GM18520 (cell line): ENCODE data around the gene RNASE8.

Experiments used
- ATAC-seq: cut with Tn5 transposase; IDR thresholded peaks from one replicate; pipeline ENCODE4 v1.9.1; 2021; ENCODE audit not compliant: unreplicated experiment

The RNASE8 gene

DNA sequence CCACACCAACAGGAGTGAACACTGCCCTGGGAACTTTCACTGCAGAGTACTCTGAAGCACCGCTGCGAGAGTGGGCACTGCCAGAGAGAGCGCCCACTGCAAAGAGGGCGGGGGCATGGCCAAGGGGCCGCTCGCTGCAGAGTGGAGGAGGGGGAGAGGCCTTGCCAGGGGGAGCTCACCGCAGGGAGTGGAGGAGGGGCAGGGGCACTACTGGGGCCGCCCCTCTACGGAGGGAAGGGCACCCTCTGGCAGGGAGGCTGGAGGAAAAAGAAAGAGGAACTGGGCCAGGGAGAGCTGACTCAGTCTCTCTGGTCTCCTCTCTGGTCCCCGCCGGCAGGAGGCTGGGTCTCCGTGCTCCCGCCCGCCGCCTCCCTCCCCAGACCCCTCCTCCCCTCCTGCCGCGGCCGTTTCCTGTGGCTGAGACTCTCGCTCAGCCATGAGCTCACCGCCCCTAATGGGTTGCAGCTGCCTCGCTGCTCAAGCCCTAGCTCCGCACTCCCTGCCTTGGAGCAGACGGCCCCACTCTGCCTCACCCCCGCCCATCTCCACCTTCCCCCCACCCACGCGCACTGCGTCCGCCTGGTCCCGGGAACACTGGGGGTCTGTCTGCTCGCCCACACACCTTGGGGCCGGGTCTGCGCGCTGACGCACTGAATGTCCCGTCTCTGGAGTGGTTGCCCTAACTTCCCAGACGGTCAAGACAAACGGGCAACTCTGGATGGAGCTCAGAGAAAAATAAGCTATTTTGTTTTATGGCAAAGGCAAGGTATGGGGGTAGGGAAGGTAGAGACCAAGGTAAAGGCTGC is 13.8 kb downstream of the RNASE8 start:
- ATAC-seq, result no peak

DNA sequence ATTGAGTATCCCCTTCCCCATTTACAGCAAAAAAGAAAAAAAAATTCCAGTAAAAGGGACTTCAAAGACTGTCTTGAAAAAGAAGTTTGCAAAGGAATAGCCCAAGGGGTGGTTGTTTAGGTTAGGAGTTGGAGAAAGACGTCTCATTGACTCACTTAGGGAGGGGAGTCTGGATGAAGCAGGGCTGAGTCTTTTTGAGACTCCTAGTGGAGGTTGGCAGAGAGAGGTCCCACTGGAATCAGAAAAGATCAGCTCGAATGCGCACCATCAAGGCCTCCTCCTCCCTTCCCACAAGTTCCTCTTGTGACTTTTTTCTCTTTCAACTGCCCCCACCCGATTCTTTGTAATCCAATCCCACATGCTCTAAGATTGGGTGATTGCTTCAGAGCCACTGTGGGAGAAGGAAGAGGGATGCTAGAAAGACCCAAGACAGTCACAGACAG is 14.4 kb downstream of the RNASE8 start:
- ATAC-seq, result no peak

DNA sequence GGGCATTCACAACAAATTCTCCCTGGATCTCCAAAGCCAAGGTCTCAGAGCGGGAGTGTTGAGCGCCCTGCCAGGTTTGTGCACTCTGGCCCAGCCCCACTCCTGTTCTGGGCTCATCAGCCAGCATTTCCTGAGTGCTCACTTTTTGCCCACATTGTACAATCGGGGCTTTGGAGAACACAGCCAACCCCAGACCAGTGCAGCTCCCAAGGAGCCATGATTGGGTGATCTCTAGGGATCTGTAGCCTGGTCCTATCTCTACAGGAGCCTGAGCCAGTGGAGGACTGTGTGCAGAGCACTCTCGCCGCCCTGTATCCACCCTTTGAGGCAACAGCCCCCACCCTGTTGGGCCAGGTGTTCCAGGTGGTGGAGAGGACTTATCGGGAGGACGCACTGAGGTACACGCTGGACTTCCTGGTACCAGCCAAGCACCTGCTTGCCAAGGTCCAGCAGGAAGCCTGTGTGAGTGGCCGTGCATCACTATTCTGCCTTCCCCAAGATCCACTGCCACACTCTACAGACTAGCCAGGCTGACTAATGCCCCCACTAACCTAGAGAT is 15.2 kb downstream of the RNASE8 start:
- ATAC-seq, result no peak

DNA sequence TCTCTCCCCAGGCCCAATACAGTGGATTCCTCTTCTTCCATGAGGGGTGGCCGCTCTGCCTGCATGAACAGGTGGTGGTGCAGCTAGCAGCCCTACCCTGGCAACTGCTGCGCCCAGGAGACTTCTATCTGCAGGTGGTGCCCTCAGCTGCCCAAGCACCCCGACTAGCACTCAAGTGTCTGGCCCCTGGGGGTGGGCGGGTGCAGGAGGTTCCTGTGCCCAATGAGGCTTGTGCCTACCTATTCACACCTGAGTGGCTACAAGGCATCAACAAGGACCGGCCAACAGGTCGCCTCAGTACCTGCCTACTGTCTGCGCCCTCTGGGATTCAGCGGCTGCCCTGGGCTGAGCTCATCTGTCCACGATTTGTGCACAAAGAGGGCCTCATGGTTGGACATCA is 16.3 kb downstream of the RNASE8 start:
- no peak for ATAC-seq

DNA sequence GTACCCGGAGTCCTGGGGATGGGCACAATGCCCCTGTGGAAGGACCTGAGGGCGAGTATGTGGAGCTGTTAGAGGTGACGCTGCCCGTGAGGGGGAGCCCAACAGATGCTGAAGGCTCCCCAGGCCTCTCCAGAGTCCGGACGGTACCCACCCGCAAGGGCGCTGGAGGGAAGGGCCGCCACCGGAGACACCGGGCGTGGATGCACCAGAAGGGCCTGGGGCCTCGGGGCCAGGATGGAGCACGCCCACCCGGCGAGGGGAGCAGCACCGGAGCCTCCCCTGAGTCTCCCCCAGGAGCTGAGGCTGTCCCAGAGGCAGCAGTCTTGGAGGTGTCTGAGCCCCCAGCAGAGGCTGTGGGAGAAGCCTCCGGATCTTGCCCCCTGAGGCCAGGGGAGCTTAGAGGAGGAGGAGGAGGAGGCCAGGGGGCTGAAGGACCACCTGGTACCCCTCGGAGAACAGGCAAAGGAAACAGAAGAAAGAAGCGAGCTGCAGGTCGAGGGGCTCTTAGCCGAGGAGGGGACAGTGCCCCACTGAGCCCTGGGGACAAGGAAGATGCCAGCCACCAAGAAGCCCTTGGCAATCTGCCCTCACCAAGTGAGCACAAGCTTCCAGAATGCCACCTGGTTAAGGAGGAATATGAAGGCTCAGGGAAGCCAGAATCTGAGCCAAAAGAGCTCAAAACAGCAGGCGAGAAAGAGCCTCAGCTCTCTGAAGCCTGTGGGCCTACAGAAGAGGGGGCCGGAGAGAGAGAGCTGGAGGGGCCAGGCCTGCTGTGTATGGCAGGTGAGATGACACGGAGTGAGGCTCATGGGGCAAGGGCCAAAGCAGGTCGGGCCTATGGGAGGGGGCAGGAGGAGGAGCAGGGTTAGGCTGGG is 17.0 kb downstream of the RNASE8 start:
- no peak for ATAC-seq

DNA sequence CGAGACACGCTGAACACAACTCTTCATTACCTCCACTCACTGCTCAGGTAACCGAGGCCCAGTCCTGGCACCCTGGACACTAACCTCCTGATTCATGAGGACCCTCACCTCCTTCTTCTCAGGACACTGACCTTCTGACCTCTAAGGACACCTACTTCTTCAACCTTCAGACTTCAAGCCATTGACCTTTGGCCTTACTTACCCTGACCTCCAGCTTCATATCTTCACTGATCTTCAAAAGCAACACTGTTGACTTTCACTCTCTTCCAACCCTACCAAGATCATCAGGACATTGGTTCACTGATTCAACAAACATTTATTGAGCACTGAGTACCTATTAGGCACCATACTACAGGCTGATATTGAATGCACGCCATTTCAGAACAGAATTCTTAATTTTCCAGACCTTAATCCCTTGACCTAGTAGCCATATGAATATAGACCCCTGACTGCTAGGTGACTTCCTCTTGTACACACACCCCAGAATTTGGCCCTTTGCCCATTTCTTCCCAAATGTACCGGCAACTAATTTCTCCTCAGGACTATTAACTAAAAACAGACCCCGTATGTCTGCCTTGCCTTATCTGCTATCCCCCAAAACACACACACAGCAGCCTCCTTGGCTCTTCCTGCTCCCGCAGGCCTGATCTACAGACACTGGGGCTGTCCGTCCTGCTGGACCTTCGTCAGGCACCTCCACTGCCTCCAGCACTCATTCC is 18.3 kb downstream of the RNASE8 start:
- ATAC-seq, result no peak

DNA sequence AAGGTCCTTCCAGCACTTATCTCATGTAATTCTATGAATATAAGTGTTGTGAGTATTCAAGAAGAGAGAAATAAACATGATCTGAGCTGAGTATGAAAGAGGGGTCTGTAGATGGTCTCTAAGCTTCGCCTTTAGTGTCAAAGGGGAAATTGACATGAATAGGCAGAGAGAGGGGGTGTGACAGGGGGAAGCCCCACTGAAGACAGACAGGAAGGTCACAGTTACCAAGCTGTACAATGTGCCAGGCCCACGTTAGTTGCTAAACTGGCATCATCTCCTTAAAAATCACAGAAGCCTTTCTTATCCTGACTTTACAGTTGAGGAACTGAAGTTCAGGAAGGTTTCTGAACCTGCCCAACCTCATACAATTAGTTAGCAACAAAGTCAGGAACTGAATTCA is 20.1 kb downstream of the RNASE8 start:
- no peak for ATAC-seq

DNA sequence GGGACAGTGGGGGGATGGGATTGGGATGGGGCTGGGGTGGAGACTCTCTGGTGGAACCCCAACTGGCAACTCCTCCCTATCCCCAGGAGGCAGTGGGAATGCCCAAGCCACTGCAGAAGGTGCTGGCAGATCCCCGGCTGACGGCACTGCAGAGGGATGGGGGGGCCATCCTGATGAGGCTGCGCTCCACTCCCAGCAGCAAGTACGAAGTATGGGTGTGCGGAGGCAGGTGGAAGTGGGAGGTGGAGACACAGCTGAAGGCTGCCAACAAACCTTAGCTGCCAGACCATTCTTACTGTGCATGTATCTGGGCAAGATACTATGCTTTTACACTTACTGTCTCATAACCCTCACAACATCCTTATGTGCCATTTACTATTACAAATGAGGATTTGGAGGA is 20.7 kb downstream of the RNASE8 start:
- no peak for ATAC-seq

DNA sequence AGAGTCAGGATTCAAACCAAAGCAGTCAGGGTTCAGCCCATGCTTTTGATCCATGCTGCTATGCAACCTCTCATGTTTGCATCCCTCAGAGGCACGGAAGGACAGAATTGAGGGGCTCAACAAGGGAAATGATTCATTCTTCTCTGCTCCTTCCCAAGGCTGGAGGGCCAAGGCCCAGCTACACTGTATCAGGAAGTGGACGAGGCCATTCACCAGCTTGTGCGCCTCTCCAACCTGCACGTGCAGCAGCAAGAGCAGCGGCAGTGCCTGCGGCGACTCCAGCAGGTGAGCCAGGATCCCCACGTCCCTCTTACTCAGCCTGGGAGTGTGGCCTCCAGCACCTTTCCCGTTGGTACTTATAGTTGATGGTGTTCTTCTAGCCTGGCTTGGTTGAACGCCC is 21.1 kb downstream of the RNASE8 start:
- ATAC-seq, result no peak

DNA sequence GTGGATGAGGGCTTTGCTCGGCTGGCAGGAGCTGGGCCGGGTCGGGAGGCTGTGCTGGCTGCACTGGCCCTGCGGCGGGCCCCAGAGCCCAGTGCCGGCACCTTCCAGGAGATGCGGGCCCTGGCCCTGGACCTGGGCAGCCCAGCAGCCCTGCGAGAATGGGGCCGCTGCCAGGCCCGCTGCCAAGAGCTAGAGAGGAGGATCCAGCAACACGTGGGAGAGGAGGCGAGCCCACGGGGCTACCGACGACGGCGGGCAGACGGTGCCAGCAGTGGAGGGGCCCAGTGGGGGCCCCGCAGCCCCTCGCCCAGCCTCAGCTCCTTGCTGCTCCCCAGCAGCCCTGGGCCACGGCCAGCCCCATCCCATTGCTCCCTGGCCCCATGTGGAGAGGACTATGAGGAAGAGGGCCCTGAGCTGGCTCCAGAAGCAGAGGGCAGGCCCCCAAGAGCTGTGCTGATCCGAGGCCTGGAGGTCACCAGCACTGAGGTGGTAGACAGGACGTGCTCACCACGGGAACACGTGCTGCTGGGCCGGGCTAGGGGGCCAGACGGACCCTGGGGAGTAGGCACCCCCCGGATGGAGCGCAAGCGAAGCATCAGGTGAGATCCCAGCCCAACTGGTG is 24.0 kb downstream of the RNASE8 start:
- no peak for ATAC-seq

DNA sequence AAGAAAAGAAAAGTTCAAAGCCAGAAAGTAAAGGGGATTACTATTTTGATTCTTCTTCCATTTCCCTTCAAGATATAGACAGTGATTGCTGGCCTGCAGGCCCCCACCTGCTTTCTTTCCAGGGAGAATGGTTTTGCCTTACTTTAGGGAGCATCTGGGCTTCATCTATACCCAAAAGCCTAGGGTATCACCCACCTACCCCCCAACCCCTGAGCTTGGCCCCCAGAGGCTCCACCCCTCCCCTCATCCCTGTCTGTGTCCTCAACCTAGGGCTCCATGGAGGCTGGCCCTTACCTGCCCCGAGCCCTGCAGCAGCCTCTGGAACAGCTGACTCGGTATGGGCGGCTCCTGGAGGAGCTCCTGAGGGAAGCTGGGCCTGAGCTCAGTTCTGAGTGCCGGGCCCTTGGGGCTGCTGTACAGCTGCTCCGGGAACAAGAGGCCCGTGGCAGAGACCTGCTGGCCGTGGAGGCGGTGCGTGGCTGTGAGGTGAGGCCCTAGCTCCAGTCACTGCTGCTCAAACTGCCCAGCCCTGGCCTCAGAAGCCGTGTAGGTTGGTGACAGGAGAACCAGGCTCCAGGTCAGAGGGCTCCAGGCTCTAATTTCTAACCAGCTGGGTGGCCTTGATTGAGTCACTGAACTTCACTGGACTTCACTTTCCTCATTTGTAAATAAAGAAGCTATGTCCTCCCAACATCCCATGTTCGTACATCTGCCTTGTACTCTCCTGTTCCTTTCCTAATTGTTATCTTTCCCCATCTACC is 26.1 kb downstream of the RNASE8 start:
- no peak for ATAC-seq

DNA sequence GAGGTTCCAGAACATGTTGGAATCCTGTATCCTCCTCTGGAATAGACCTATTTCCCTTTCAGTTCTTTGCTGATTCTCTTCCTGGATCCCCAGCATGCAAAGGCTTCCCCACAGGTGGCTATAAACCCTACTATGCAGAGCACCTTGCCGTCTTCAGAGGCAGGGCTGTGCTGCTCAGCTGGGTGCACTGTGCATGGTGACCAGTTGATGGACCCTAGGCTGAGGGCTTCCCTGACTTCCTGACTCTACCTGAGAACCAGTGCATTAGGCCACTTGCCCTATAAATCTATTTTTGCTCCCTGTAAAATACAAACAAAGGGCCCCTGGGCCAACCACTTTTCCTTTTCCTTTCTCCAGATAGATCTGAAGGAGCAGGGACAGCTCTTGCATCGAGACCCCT is 26.8 kb downstream of the RNASE8 start:
- ATAC-seq, result no peak

DNA sequence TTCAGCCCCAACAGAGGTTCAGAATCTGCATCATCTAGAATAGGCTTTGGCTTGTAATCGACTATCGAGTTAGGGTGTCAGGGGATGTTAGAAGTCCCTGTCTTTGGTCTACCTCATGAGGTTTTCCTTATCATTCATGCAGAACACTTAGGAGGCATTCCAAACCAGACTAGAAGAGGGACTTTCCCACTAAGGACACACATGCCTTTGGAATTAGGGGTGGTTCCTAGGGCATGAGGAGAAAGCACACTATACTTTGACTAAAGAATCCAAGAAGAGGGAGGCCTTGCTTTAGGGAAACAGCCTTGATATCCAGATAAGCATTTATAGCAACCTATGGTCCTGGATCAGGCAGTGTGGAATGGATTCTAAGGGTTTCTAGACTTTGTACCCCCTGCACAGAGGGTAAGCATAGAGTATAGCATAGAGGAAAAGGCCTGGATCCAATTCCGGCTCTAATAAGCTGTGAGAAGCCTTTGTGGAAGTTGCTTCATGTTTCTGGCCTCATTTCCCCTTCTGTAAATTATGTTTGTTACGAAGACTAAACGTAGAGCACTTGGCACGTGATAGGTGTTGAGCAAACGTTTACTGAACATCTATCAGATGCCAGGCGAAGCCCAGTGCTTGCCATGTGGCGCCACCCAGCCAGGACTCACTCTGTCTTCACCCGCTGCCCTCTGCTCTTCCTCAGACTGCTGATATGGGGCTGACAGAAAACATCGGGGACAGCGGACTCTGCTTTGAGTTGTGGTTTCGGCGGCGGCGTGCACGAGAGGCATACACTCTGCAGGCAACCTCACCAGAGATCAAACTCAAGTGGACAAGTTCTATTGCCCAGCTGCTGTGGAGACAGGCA is 27.6 kb downstream of the RNASE8 start:
- ATAC-seq, result no peak

DNA sequence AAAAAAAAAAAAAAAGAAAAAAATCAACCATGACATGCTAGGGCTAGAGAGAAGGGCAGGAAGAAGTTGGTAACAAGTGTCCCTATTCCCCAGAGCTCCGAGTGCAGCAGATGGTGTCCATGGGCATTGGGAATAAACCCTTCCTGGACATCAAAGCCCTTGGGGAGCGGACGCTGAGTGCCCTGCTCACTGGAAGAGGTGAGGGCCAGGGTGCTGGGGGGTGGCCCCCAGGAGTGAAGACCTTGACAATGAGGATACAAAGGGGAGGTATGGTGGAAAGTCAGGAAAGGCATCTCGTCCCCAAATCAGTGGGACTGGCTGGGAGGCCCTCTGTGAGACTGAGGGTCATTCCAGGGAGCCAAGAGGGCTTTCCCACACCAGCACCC is 29.3 kb downstream of the RNASE8 start:
- no peak for ATAC-seq

DNA sequence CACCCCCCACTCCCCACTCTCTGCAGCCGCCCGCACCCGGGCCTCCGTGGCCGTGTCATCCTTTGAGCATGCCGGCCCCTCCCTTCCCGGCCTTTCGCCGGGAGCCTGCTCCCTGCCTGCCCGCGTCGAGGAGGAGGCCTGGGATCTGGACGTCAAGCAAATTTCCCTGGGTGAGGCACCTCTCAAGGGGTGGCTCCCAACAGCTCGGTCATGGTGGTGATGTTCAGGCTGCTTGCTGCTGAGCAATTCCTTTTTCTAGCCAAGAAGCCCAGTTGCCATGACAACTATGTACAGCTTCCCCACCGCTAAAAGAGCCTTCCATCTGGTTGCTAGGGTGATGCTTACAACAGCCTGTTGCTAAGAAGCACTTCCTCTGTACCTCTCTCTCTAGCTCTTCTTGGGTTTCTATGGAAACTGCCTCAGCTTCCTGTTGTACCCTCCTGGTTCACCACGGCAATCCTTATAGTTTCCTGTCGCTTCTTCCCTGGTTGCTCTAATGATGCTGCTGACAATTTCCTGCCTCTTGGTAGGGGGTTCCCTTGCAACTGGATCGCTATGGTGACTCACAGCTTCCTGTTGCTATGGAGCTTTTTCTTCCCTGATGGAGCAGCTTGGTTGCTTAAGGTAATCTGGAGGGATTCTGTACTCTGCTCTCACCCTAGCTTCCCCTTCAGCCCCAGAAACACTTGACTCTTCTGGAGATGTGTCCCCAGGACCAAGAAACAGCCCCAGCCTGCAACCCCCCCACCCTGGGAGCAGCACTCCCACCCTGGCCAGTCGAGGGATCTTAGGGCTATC is 29.9 kb downstream of the RNASE8 start:
- no peak for ATAC-seq

DNA sequence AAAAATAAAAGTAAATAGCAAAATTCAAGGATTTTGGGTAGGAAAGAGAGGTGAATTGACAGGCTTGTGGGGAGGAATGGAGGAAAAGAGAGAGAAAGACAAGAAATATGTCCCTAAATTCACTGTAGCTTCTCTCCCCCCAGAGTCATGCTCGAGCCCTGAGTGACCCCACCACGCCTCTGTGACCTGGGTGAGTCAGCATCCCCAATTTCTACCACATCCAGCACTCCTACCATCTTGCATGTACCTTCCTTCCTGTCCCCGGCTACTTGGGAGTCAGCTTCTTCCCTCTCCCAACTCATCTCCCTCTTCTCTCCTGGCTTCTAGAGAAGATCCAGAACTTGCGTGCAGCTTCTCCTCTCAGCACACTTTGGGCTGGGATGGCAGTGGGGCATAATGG is 31.1 kb downstream of the RNASE8 start:
- ATAC-seq, result no peak

DNA sequence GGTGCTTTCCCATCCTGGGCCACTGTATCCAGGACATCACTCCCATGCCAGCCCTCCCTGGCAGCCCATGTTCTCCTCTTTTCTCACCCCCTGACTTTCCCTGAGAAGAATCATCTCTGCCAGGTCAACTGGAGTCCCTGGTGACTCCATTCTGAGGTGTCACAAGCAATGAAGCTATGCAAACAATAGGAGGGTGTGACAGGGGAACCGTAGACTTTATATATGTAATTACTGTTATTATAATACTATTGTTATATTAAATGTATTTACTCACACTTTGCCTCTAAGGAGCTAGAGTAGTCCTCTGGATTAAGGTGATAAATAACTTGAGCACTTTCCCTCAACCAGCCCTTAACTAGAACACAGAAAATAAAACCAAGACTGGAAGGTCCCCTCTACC is 31.6 kb downstream of the RNASE8 start:
- ATAC-seq, result no peak

DNA sequence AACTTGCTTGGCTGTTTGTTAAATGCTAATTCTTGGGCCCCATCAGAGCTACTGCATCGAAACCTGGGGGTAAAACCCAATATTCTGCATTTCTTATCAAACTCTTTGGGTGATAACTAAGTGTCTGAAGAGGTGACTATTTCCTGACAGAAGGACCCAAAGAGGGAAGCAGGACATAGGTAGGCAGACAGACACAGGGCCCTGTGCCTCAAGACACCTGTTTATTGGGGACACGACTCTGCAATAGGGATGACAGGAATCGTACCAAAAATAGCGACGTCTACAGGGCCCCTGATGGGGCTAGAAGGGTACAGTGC is 32.2 kb downstream of the RNASE8 start:
- ATAC-seq, result no peak
